IMR-90 (cell line): ENCODE data around the gene FRS3. TPM values are rescaled to one million over a fixed set of nuclear protein-coding genes. Genes with fewer than 3 reads are reported as not detected.

Source experiments
- ATAC-seq: fragments of 200-7000 bp; cut with Tn5 transposase; 2 replicates; pipeline ENCODE4 v1.9.1; 2020; ENCODE audit warnings: low read depth, mild to moderate bottlenecking, moderate library complexity
- BruUV-seq: library from RNA; stranded (reverse); fragments of 400-500 nt; replicated peaks from 2 replicates; lab custom pipeline; 2021; lab: Mats Ljungman, UMichigan
- CTCF ChIA-PET: fragments of 300-600 bp; formaldehyde crosslinking; extraction: SDS; loops from one replicate; lab custom pipeline; 2021; ENCODE audit warnings: antibody characterized with exemption; lab: Yijun Ruan, JAX
- POLR2A ChIA-PET: fragments of 300-600 bp; sonication (Branson Sonifier 250); formaldehyde crosslinking; loops from one replicate; lab custom pipeline; 2022; ENCODE audit warnings: antibody characterized with exemption; ENCODE audit not compliant: unreplicated experiment; lab: Charles Lee
- DNase-seq: peaks from one replicate; pipeline ENCODE4 v3.0.0; 2013
- H2AFZ ChIP-seq: replicated peaks from 2 replicates; pipeline ENCODE3; 2013; ENCODE audit warnings: low read length, mild to moderate bottlenecking; ENCODE audit not compliant: poor library complexity
- H2AK5ac ChIP-seq: 2 replicates; pipeline ENCODE4 v1.6.1; 2013; ENCODE audit warnings: low read depth, low read length, inconsistent platforms
- H2AK9ac ChIP-seq: replicated peaks from 2 replicates; pipeline ENCODE3; 2013; ENCODE audit warnings: mild to moderate bottlenecking, low read depth, low read length, moderate library complexity; ENCODE audit not compliant: poor library complexity
- H2BK120ac ChIP-seq: 2 replicates; pipeline ENCODE4 v1.6.1; 2013; ENCODE audit warnings: low read depth, low read length, inconsistent platforms
- H2BK15ac ChIP-seq: 3 replicates; pipeline ENCODE4 v1.6.1; 2013; ENCODE audit warnings: low read depth, low read length, inconsistent platforms
- H2BK20ac ChIP-seq: 2 replicates; pipeline ENCODE4 v1.6.1; 2013; ENCODE audit warnings: low read depth, mild to moderate bottlenecking, inconsistent platforms, low read length, moderate library complexity
- H2BK5ac ChIP-seq: 2 replicates; pipeline ENCODE4 v1.6.1; 2013; ENCODE audit warnings: mild to moderate bottlenecking, low read depth, low read length, inconsistent platforms; ENCODE audit not compliant: poor library complexity, severe bottlenecking
- H3K14ac ChIP-seq: replicated peaks from 2 replicates; pipeline ENCODE4 v1.6.1; 2013; ENCODE audit warnings: low read depth, low read length, inconsistent platforms
- H3K18ac ChIP-seq: 2 replicates; pipeline ENCODE4 v1.6.1; 2013; ENCODE audit warnings: low read depth, low read length, control low read depth
- H3K23ac ChIP-seq: 2 replicates; pipeline ENCODE4 v1.6.1; 2013; ENCODE audit warnings: low read depth, low read length, inconsistent platforms
- H3K27ac ChIP-seq: 2 replicates; pipeline ENCODE4 v1.5.1; 2013; ENCODE audit warnings: mild to moderate bottlenecking, control low read depth, low read length; ENCODE audit not compliant: insufficient read depth
- H3K27me3 ChIP-seq: 2 replicates; pipeline ENCODE4 v1.6.1; 2013; ENCODE audit warnings: low read length; ENCODE audit not compliant: control insufficient read depth, insufficient read depth
- H3K36me3 ChIP-seq: 2 replicates; pipeline ENCODE4 v1.6.1; 2013; ENCODE audit warnings: low read length, mixed read lengths; ENCODE audit not compliant: control insufficient read depth, insufficient read depth
- H3K4ac ChIP-seq: 2 replicates; pipeline ENCODE4 v1.6.1; 2013; ENCODE audit warnings: low read depth, low read length, inconsistent platforms
- H3K4me1 ChIP-seq: 2 replicates; pipeline ENCODE4 v1.6.1; 2013; ENCODE audit warnings: low read length, mixed read lengths; ENCODE audit not compliant: control insufficient read depth, insufficient read depth
- H3K4me2 ChIP-seq: 2 replicates; pipeline ENCODE4 v1.6.1; 2013; ENCODE audit warnings: low read depth, mild to moderate bottlenecking, control low read depth, low read length, moderate library complexity
- H3K4me3 ChIP-seq: 2 replicates; pipeline ENCODE4 v1.5.1; 2013; ENCODE audit warnings: low read depth, mild to moderate bottlenecking, control low read depth, low read length, moderate library complexity; ENCODE audit not compliant: insufficient read depth
- H3K56ac ChIP-seq: 2 replicates; pipeline ENCODE4 v1.6.1; 2013; ENCODE audit warnings: low read length, inconsistent platforms; ENCODE audit not compliant: insufficient read depth; ENCODE audit errors: extremely low read depth
- H3K79me1 ChIP-seq, 2 experiments: 2 replicates each; pipeline ENCODE4 v1.6.1; 2013; ENCODE audit warnings: low read length in 2 of 2, inconsistent platforms in 1 of 2, low read depth in 1 of 2
- H3K9ac ChIP-seq: 2 replicates; pipeline ENCODE4 v1.6.1; 2013; ENCODE audit warnings: low read depth, low read length, control low read depth
- H3K9me1 ChIP-seq: 2 replicates; pipeline ENCODE4 v1.6.1; 2013; ENCODE audit warnings: low read length, inconsistent platforms; ENCODE audit not compliant: insufficient read depth
- H3K9me3 ChIP-seq: 2 replicates; pipeline ENCODE4 v1.6.1; 2013; ENCODE audit warnings: low read length; ENCODE audit not compliant: control insufficient read depth, insufficient read depth
- H4K20me1 ChIP-seq: 2 replicates; pipeline ENCODE4 v1.6.1; 2013; ENCODE audit warnings: low read length, inconsistent platforms; ENCODE audit not compliant: insufficient read depth
- H4K5ac ChIP-seq: 2 replicates; pipeline ENCODE4 v1.6.1; 2013; ENCODE audit warnings: mild to moderate bottlenecking, low read depth, low read length, control low read depth
- H4K8ac ChIP-seq, 2 experiments: 2 replicates each; pipeline ENCODE4 v1.6.1; 2013; ENCODE audit warnings: low read depth in 2 of 2, low read length in 2 of 2, control low read depth in 1 of 2, inconsistent platforms in 1 of 2
- H4K91ac ChIP-seq: 2 replicates; pipeline ENCODE4 v1.6.1; 2013; ENCODE audit warnings: low read depth, low read length, inconsistent platforms; ENCODE audit not compliant: insufficient read depth
- BHLHE40 ChIP-seq: fragments of 150-350 bp; IDR thresholded peaks from 2 replicates; pipeline ENCODE4 v1.6.1; 2016; ENCODE audit warnings: mild to moderate bottlenecking, low read depth, low read length
- CTCF ChIP-seq: conservative IDR thresholded peaks from 2 replicates; pipeline ENCODE4 v1.5.1; 2012; ENCODE audit warnings: mild to moderate bottlenecking, low read depth, low read length, improper control_type of control experiment
- MAFK ChIP-seq: IDR thresholded peaks from 2 replicates; pipeline ENCODE4 v1.6.1; 2012; ENCODE audit warnings: low read depth, low read length, improper control_type of control experiment
- MXI1 ChIP-seq: IDR thresholded peaks from 2 replicates; pipeline ENCODE4 v1.6.1; 2012; ENCODE audit warnings: low read depth, mild to moderate bottlenecking, low read length, moderate library complexity, borderline replicate concordance
- NFE2L2 ChIP-seq: fragments of 150-350 bp; IDR thresholded peaks from 2 replicates; pipeline ENCODE4 v1.6.1; 2016; ENCODE audit warnings: low read depth, mild to moderate bottlenecking, low read length
- SMC3 ChIP-seq: fragments of 150-350 bp; IDR thresholded peaks from 2 replicates; pipeline ENCODE4 v1.6.1; 2016; ENCODE audit warnings: low read depth, mild to moderate bottlenecking, antibody characterized with exemption, low read length, moderate library complexity
- WGBS, 2 experiments: methylation state at CpG; one replicate each; pipeline versions ENCODE4 v1.1.5 to v1.1.7; 2013; ENCODE audit warnings: missing lambda C conversion rate in 2 of 2; ENCODE audit not compliant: insufficient read length in 1 of 2; ENCODE audit errors: extremely low coverage in 2 of 2; 5-methylcytosine and 5-hydroxymethylcytosine counted together
- dilution Hi-C: fragments of 300-500 bp; cut with HindIII; formaldehyde crosslinking; loops from one replicate; pipeline ENCODE4 v1.14.3; 2018; ENCODE audit warnings: low sequenced_read_pairs; ENCODE audit not compliant: unreplicated experiment
- in situ Hi-C: fragments of 300-500 bp; cut with MboI; formaldehyde crosslinking; loops from 3 replicates; pipeline ENCODE4 v1.14.3; 2019; ENCODE audit warnings: low sequenced_read_pairs, inconsistent platforms, mixed read lengths
- intact Hi-C: fragments of 100-400 bp; cut with micrococcal nuclease; formaldehyde crosslinking; loops from 2 replicates; pipeline ENCODE4 v1.10.0; 2022
- polyA plus RNA-seq, 3 experiments: library from polyadenylated mRNA; depleted of rRNA; stranded (reverse); fragments of >200 nt; gene quantifications; 2 replicates each; pipeline ENCODE4 v1.2.3, GENCODE V29; 2012; ENCODE audit warnings: low replicate concordance in 1 of 3
- total RNA-seq: library from RNA; depleted of rRNA; stranded (reverse); fragments of >200 nt; gene quantifications from 2 replicates; pipeline ENCODE4 v1.2.3, GENCODE V29; 2012

FRS3 gene
- total and polyA plus RNA-seq, 2 of the 4 experiments (the other 2 are of a cell fraction): 0.54 to 3.8 TPM

GRCh38 chr6:41811095-41811494, 31.4 kb upstream of the FRS3 start:
- no CpG with 5 or more reads among the region's 3 CpGs for WGBS, 2 experiments
- Histone ChIP-seq H2AK9ac (no peak overlapping the region), H3K4ac (no peak overlapping the region), H3K36me3 (peaks cover 5% of the 10 kb centered on the region; the same call in 1 of the 2 replicates), H2BK20ac (no peak overlapping the region), H3K23ac (no peak overlapping the region), H3K4me2 (no peak overlapping the region), H3K9me3 (no peaks in the 10 kb centered on the region), H4K20me1 (no peaks in the 10 kb centered on the region), H3K27ac (no peak overlapping the region), H2BK5ac (no peak overlapping the region), H4K5ac (no peak overlapping the region), H3K9ac (no peak overlapping the region), H3K56ac (no peak overlapping the region; the same call in 1 of the 2 replicates), H4K91ac (no peak overlapping the region), H3K79me1 (no peaks in the 10 kb centered on the region; a peak in 1 of 4 replicates), H4K8ac (no peak overlapping the region), H3K4me1 (no peaks in the 10 kb centered on the region), H3K14ac (no peak overlapping the region), H3K27me3 (no peaks in the 10 kb centered on the region), H3K9me1 (no peaks in the 10 kb centered on the region), H2BK120ac (no peak overlapping the region), H2AK5ac (no peak overlapping the region), H3K18ac (no peak overlapping the region), H2AFZ (no peak overlapping the region), H2BK15ac (no peak overlapping the region), H3K4me3 (no peak overlapping the region)
- ChIA-PET POLR2A (no interaction called here), CTCF (no interaction called here)
- TF ChIP-seq MAFK (no peak), SMC3 (no peak), CTCF (no peak), BHLHE40 (no peak), MXI1 (no peak), NFE2L2 (no peak)
- no peak for DNase-seq
- dilution Hi-C loops (no loop called here), in situ Hi-C loops (no loop called here), intact Hi-C loops (loop anchor here (2.0 kb wide), 1 partner anchor 68 kb away; no protein-coding TSS in a partner anchor)
- BruUV-seq: no TSS peak
- ATAC-seq: no peak
